Natural killer cell (primary cell): ENCODE measurements around the gene C5orf34. TPM values are rescaled to one million over a fixed set of nuclear protein-coding genes. Genes with fewer than 3 reads are reported as not detected.
"Not testable (repeated sequence)": the region's sequence is repeated elsewhere in the genome, so short reads cannot be mapped to it uniquely, and the experiment has no call there.

Experiments
- ATAC-seq, 3 donors: fragments of 150-1000 bp in 2 of 3; fragments of 200-7000 bp in 1 of 3; cut with Tn5 transposase; 1 replicate in 1 of 3; 2 replicates in 2 of 3; pipeline ENCODE4 v1.10.0; 2021; ENCODE audit warnings: mild to moderate bottlenecking in 2 of 3, moderate library complexity in 2 of 3
- DNase-seq, 2 donors: peaks; one replicate each; pipeline versions ENCODE4 v3.0.0 to v3.0.0-alpha.2; 2013 to 2021; ENCODE audit warnings: mixed read lengths in 1 of 2
- H3K27ac ChIP-seq: one replicate; pipeline ENCODE4 v1.5.1; 2013; ENCODE audit warnings: mild to moderate bottlenecking, low read length
- H3K27me3 ChIP-seq: one replicate; pipeline ENCODE4 v1.6.1; 2013; ENCODE audit warnings: low read length; ENCODE audit not compliant: control insufficient read depth, insufficient read depth
- H3K36me3 ChIP-seq: one replicate; pipeline ENCODE4 v1.6.1; 2013; ENCODE audit warnings: low read length; ENCODE audit not compliant: control insufficient read depth, insufficient read depth
- H3K4me1 ChIP-seq: one replicate; pipeline ENCODE4 v1.6.1; 2013; ENCODE audit warnings: low read length; ENCODE audit not compliant: control insufficient read depth, insufficient read depth
- H3K4me3 ChIP-seq: one replicate; pipeline ENCODE4 v1.5.1; 2013; ENCODE audit warnings: low read length
- H3K9me3 ChIP-seq: one replicate; pipeline ENCODE4 v1.6.1; 2013; ENCODE audit warnings: low read length; ENCODE audit not compliant: control insufficient read depth, insufficient read depth
- H3K27ac Mint-ChIP-seq, 2 donors: one replicate each; pipeline ENCODE4 v1.8.0; 2022; ENCODE audit warnings: mild to moderate bottlenecking in 2 of 2, mixed read lengths in 2 of 2, moderate library complexity in 1 of 2
- H3K27me3 Mint-ChIP-seq, 2 donors: one replicate each; pipeline ENCODE4 v1.8.0; 2022; ENCODE audit warnings: low read depth in 2 of 2, mixed read lengths in 2 of 2
- H3K36me3 Mint-ChIP-seq: one replicate; pipeline ENCODE4 v1.8.0; 2022; ENCODE audit warnings: mixed read lengths
- H3K4me1 Mint-ChIP-seq, 2 donors: one replicate each; pipeline ENCODE4 v1.8.0; 2022; ENCODE audit warnings: mixed read lengths in 2 of 2
- H3K4me3 Mint-ChIP-seq: one replicate; pipeline ENCODE4 v1.8.0; 2022; ENCODE audit warnings: mild to moderate bottlenecking, moderate library complexity, mixed read lengths
- H3K9me3 Mint-ChIP-seq, 2 donors: one replicate each; pipeline ENCODE4 v1.8.0; 2022; ENCODE audit warnings: mixed read lengths in 2 of 2
- CTCF ChIP-seq: fragments of 200-600 bp; IDR thresholded peaks from one replicate; pipeline ENCODE4 v1.8.0; 2022; ENCODE audit warnings: antibody characterized with exemption
- WGBS: methylation state at CpG from one replicate; pipeline ENCODE4 v1.1.7; 2013; ENCODE audit warnings: missing lambda C conversion rate; ENCODE audit not compliant: insufficient coverage; 5-methylcytosine and 5-hydroxymethylcytosine counted together
- intact Hi-C: fragments of 100-400 bp; cut with micrococcal nuclease; formaldehyde crosslinking; loops from one replicate; pipeline ENCODE4 v1.14.2; 2022
- total RNA-seq, 4 donors: library from RNA; stranded (reverse); fragments of 120-200 nt in 1 of 4; gene quantifications; one replicate each; pipeline versions ENCODE4 v1.2.3 to v1.2.4, GENCODE V29; 2013 to 2022

Gene C5orf34
- total RNA-seq, 3 donors from 2014 or later (not counting 1 experiment from before 2014, with no cell fraction given), result 1.1 to 1.8 (median 1.3) TPM

GRCh38 chr5:43482490-43483297, 32.3 kb downstream of the C5orf34 start:
- intact Hi-C loops, result loop anchor here (1.0 to 10.0 kb wide), 8 partner anchors 86 to 1326 kb away; partner anchors contain the start of genes HMGCS1, MRPS30 and NNT
- Histone ChIP-seq H3K27me3 (no peaks in the 10 kb centered on the region), H3K9me3 (no peaks in the 10 kb centered on the region), H3K4me3 (peak overlapping the region; percentile 95), H3K4me1 (peaks cover 11% of the 10 kb centered on the region), H3K27ac (peak overlapping the region; percentile 99), H3K36me3 (no peaks in the 10 kb centered on the region)
- no peak for ATAC-seq
- peak overlapping the region; percentile 97 to 99 for H3K27ac Mint-ChIP-seq
- no peaks in the 10 kb centered on the region for H3K9me3 Mint-ChIP-seq
- no peaks in the 10 kb centered on the region for H3K27me3 Mint-ChIP-seq
- DNase-seq, result no peak
- TF ChIP-seq CTCF, result no peak
- no peaks in the 10 kb centered on the region for H3K36me3 Mint-ChIP-seq
- peaks cover 34 to 35% of the 10 kb centered on the region in 2 donors for H3K4me1 Mint-ChIP-seq
- peak overlapping the region; percentile 97 for H3K4me3 Mint-ChIP-seq
- 72% methylated on average over 4 of the region's 6 CpGs for whole genome bisulfite sequencing

- Mint-ChIP-seq H3K36me3 (peaks cover 18% of the 10 kb centered on the region), H3K27ac (no peak overlapping the region), H3K4me1 (peaks cover 20 to 21% of the 10 kb centered on the region in 2 donors), H3K9me3 (peaks cover 8 to 9% of the 10 kb centered on the region in 2 donors), H3K4me3 (no peak overlapping the region), H3K27me3 (no peaks in the 10 kb centered on the region)
- H3K27me3 ChIP-seq, result no peaks in the 10 kb centered on the region
- H3K36me3 ChIP-seq, result no peaks in the 10 kb centered on the region
- intact Hi-C loops, result no loop called here
- TF ChIP-seq CTCF, result no peak
- no peaks in the 10 kb centered on the region for H3K4me1 ChIP-seq
- peaks cover 3% of the 10 kb centered on the region for H3K9me3 ChIP-seq
- WGBS, result 94% methylated on average over 6 of the region's 6 CpGs
- H3K4me3 ChIP-seq, result no peak overlapping the region
- ATAC-seq, result no peak
- no peak overlapping the region for H3K27ac ChIP-seq
- DNase-seq, result no peak
Measured at GRCh38 chr5:43469671-43470391, 45.1 kb downstream of the C5orf34 start.

- no peak for TF ChIP-seq CTCF
- H3K4me1 ChIP-seq, result no peaks in the 10 kb centered on the region
- H3K27me3 ChIP-seq, result no peaks in the 10 kb centered on the region
- H3K4me3 ChIP-seq, result no peak overlapping the region
- H3K36me3 ChIP-seq, result no peaks in the 10 kb centered on the region
- intact Hi-C loops, result no loop called here
- ATAC-seq (no peak), DNase-seq (no peak)
- Mint-ChIP-seq H3K4me1 (peaks cover 13 to 17% of the 10 kb centered on the region in 2 donors), H3K27me3 (no peaks in the 10 kb centered on the region), H3K9me3 (peaks cover 8 to 9% of the 10 kb centered on the region in 2 donors), H3K36me3 (peaks cover 18% of the 10 kb centered on the region), H3K4me3 (no peak overlapping the region), H3K27ac (no peak overlapping the region)
- H3K9me3 ChIP-seq, result peaks cover 3% of the 10 kb centered on the region
- H3K27ac ChIP-seq, result no peak overlapping the region
Measured at GRCh38 chr5:43467100-43467499, 47.8 kb downstream of the C5orf34 start.

- H3K27ac ChIP-seq, intact Hi-C loops: not testable (repeated sequence)
- peaks cover 18% of the 10 kb centered on the region for H3K36me3 Mint-ChIP-seq
Measured at GRCh38 chr5:43465455-43465854, 49.5 kb downstream of the C5orf34 start.

More at GRCh38 chr5:43465455-43465854, 49.5 kb downstream of the C5orf34 start:
- H3K9me3 ChIP-seq, H3K27me3 ChIP-seq, H3K9me3 Mint-ChIP-seq, H3K4me3 Mint-ChIP-seq, ATAC-seq, DNase-seq, H3K27me3 Mint-ChIP-seq, H3K4me1 ChIP-seq, H3K4me3 ChIP-seq, H3K36me3 ChIP-seq, H3K27ac Mint-ChIP-seq: not testable (repeated sequence)
- WGBS, result no CpG with 5 or more reads among the region's 3 CpGs
- peaks cover 15 to 20% of the 10 kb centered on the region in 2 donors for H3K4me1 Mint-ChIP-seq
